AG04449 (cell line): ENCODE data around the gene KIAA1958.
"Not testable (repeated sequence)": the region's sequence is repeated elsewhere in the genome, so short reads cannot be mapped to it uniquely, and the experiment has no call there.

Experiments
- CTCF ChIA-PET: fragments of 350-600 bp; formaldehyde crosslinking; extraction: SDS; loops from one replicate; lab custom pipeline; 2021; ENCODE audit warnings: antibody characterized with exemption; lab: Yijun Ruan, JAX
- POLR2A ChIA-PET: fragments of 400-600, 350-600 bp; formaldehyde crosslinking; extraction: SDS; loops from one replicate; lab custom pipeline; 2020; ENCODE audit warnings: antibody characterized with exemption, inconsistent platforms; lab: Yijun Ruan, JAX
- DNase-seq: peaks from one replicate; pipeline ENCODE4 v3.0.0-alpha.2; 2010; ENCODE audit warnings: low read depth, low spot score
- H3K4me3 ChIP-seq: 2 replicates; pipeline ENCODE4 v1.5.1; 2011; ENCODE audit warnings: low read depth, mild to moderate bottlenecking, control low read depth, low read length
- CTCF ChIP-seq: IDR thresholded peaks from one replicate; pipeline ENCODE4 v1.5.1; 2011; ENCODE audit warnings: mild to moderate bottlenecking, moderate library complexity, low read length, control low read depth, inconsistent platforms; ENCODE audit not compliant: insufficient read depth; ENCODE audit errors: missing control alignments

KIAA1958 gene

GRCh38 chr9:112669326-112669725 lies 182.7 kb downstream of the KIAA1958 start:
- DNase-seq: no peak
- ChIA-PET POLR2A (no interaction called here), CTCF (interaction anchor here (0.9 kb wide), 1 partner anchor 308 kb away, joined by 3 read pairs; no protein-coding TSS in a partner anchor)
- H3K4me3 ChIP-seq: no peak overlapping the region
- no peak for TF ChIP-seq CTCF

- ChIA-PET POLR2A (no interaction called here), CTCF (no interaction called here)
- TF ChIP-seq CTCF: no peak
- no peak overlapping the region for H3K4me3 ChIP-seq
- no peak for DNase-seq
Observed at GRCh38 chr9:112670991-112671625, 184.5 kb downstream of the KIAA1958 start.

GRCh38 chr9:112673221-112673620 lies 186.6 kb downstream of the KIAA1958 start:
- POLR2A ChIA-PET, DNase-seq, H3K4me3 ChIP-seq: not testable (repeated sequence)
- CTCF ChIA-PET: interaction anchor here (0.6 to 1.0 kb wide), 4 partner anchors 10 to 341 kb away, joined by 3 to 4 read pairs (median 4); no protein-coding TSS in a partner anchor

GRCh38 chr9:112677040-112677439 lies 190.4 kb downstream of the KIAA1958 start:
- no peak for DNase-seq
- CTCF ChIA-PET: no interaction called here
- POLR2A ChIA-PET: no interaction called here
- TF ChIP-seq CTCF: no peak
- H3K4me3 ChIP-seq: no peak overlapping the region

GRCh38 chr9:112680731-112681402 lies 194.2 kb downstream of the KIAA1958 start:
- TF ChIP-seq CTCF: no peak
- POLR2A ChIA-PET: interaction anchor here (0.7 kb wide), 2 partner anchors 194 to 774 kb away, joined by 3 read pairs; partner anchors contain the start of gene KIAA1958
- CTCF ChIA-PET: interaction anchor here (1.0 kb wide), 1 partner anchor 21 kb away, joined by 3 read pairs; no protein-coding TSS in a partner anchor
- no peak overlapping the region for H3K4me3 ChIP-seq
- DNase-seq: no peak

- no peak overlapping the region for H3K4me3 ChIP-seq
- ChIA-PET POLR2A (no interaction called here), CTCF (no interaction called here)
- DNase-seq: no peak
- TF ChIP-seq CTCF: no peak
Observed at GRCh38 chr9:112689161-112689740, 202.6 kb downstream of the KIAA1958 start.
